Lower leg skin (tissue), 3 donors: ENCODE results near the gene TTC39C.

Experiments used
- POLR2A ChIP-seq, 2 donors: fragments of 450-650 bp; IDR thresholded peaks; one replicate each; pipeline ENCODE4 v1.6.1; 2016 to 2017; ENCODE audit warnings: antibody characterized with exemption in 2 of 2, mild to moderate bottlenecking in 1 of 2, moderate library complexity in 1 of 2
- TF ChIP-seq, protein P1 (sequence below), 3 donors: fragments of 450-650 bp; IDR thresholded peaks; one replicate each; pipeline ENCODE4 v1.5.1; 2016; ENCODE audit warnings: antibody characterized with exemption in 3 of 3, mild to moderate bottlenecking in 3 of 3, moderate library complexity in 2 of 3

DNA sequence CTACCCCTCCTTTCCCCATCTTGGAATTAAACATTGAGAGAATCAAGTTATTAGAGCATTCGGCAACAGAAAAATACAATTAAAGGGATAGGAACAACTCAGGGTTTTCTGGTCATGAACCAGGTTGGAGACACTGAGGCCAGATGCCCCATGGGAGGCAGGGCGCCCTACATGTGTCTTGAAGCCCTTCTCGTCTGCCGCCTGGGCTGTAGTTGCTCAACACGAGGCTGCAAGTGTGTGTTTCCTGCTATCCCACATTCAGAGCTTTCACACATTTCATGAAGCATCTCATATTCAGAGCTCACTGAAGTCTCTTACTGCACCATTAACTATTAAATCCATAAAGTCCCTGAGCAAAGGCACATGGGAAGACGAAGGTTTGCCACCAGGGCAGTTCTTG lies 28.8 kb downstream of the TTC39C start:
- TF ChIP-seq POLR2A (IDR thresholded peaks at IDR 0.05) = no peak
- TF ChIP-seq, protein P1, sequence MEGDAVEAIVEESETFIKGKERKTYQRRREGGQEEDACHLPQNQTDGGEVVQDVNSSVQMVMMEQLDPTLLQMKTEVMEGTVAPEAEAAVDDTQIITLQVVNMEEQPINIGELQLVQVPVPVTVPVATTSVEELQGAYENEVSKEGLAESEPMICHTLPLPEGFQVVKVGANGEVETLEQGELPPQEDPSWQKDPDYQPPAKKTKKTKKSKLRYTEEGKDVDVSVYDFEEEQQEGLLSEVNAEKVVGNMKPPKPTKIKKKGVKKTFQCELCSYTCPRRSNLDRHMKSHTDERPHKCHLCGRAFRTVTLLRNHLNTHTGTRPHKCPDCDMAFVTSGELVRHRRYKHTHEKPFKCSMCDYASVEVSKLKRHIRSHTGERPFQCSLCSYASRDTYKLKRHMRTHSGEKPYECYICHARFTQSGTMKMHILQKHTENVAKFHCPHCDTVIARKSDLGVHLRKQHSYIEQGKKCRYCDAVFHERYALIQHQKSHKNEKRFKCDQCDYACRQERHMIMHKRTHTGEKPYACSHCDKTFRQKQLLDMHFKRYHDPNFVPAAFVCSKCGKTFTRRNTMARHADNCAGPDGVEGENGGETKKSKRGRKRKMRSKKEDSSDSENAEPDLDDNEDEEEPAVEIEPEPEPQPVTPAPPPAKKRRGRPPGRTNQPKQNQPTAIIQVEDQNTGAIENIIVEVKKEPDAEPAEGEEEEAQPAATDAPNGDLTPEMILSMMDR (IDR thresholded peaks at IDR 0.05) = no peak
